Raji (cell line): ENCODE data around the gene KLF16.

ENCODE experiments used
- POLR2A ChIP-seq: IDR thresholded peaks from 2 replicates; pipeline ENCODE4 v1.6.1; 2011; ENCODE audit warnings: low read depth, low read length, control low read depth; ENCODE audit not compliant: insufficient read depth

The KLF16 gene

GRCh38 chr19:1863328-1863637 lies at the start of gene KLF16:
KLF16 (minus strand) TSS chr19:1863579; CDS start chr19:1863497, 82 bp downstream.
- TF ChIP-seq POLR2A: peak; percentile 56

- TF ChIP-seq POLR2A: no peak
These were observed 49.6 kb upstream of the KLF16 start for GRCh38 chr19:1912760-1913505.

GRCh38 chr19:1911995-1912394 lies 48.6 kb upstream of the KLF16 start:
- no peak for TF ChIP-seq POLR2A

GRCh38 chr19:1911098-1911497 lies 47.7 kb upstream of the KLF16 start:
- no peak for TF ChIP-seq POLR2A

GRCh38 chr19:1910177-1910576 lies 46.8 kb upstream of the KLF16 start:
- TF ChIP-seq POLR2A: no peak

GRCh38 chr19:1909761-1910080 lies 46.3 kb upstream of the KLF16 start:
- TF ChIP-seq POLR2A: no peak

- TF ChIP-seq POLR2A: no peak
These were observed 44.9 kb upstream of the KLF16 start for GRCh38 chr19:1908364-1908678.

- no peak for TF ChIP-seq POLR2A
These were observed 44.4 kb upstream of the KLF16 start for GRCh38 chr19:1907563-1908363.

GRCh38 chr19:1906985-1907562 lies 43.7 kb upstream of the KLF16 start:
- TF ChIP-seq POLR2A: no peak

GRCh38 chr19:1905863-1906375 lies 42.5 kb upstream of the KLF16 start:
- TF ChIP-seq POLR2A: no peak

- peak; percentile 73 for TF ChIP-seq POLR2A
These were observed 41.9 kb upstream of the KLF16 start, which contains the start of the genes ADAT3 and SCAMP4 for GRCh38 chr19:1905110-1905862. ADAT3 (plus strand) TSS chr19:1905399; CDS start chr19:1912048, 6,649 bp downstream. SCAMP4 (plus strand) TSS chr19:1905399; CDS start chr19:1915020, 9,621 bp downstream.

GRCh38 chr19:1904860-1905109 lies 41.4 kb upstream of the KLF16 start:
- no peak for TF ChIP-seq POLR2A

GRCh38 chr19:1902923-1903322 lies 39.5 kb upstream of the KLF16 start:
- TF ChIP-seq POLR2A: no peak

- TF ChIP-seq POLR2A: no peak
These were observed 38.6 kb upstream of the KLF16 start for GRCh38 chr19:1901940-1902404.

GRCh38 chr19:1896508-1896907 lies 33.1 kb upstream of the KLF16 start:
- no peak for TF ChIP-seq POLR2A
